Endodermal cell (in vitro differentiated cells): ENCODE data around the gene GDF2. TPM values are rescaled to one million over a fixed set of nuclear protein-coding genes. Genes with fewer than 3 reads are reported as not detected.

Experiments used
- DNase-seq: peaks from one replicate; pipeline ENCODE4 v3.0.0-alpha.2; 2017
- H3K27ac ChIP-seq: 2 replicates; pipeline ENCODE4 v1.5.1; 2013; ENCODE audit warnings: mild to moderate bottlenecking, low read depth, low read length, moderate library complexity
- H3K27me3 ChIP-seq: 2 replicates; pipeline ENCODE4 v1.6.1; 2013; ENCODE audit warnings: mild to moderate bottlenecking, low read length, moderate library complexity; ENCODE audit not compliant: insufficient read depth, control insufficient read depth, poor library complexity, severe bottlenecking
- H3K36me3 ChIP-seq: 2 replicates; pipeline ENCODE4 v1.7.0; 2013; ENCODE audit warnings: mild to moderate bottlenecking, low read length, moderate library complexity; ENCODE audit not compliant: control insufficient read depth, insufficient read depth
- H3K4me1 ChIP-seq: one replicate; pipeline ENCODE4 v1.7.0; 2013; ENCODE audit warnings: low read length; ENCODE audit not compliant: control insufficient read depth, insufficient read depth
- H3K4me3 ChIP-seq: 2 replicates; pipeline ENCODE4 v1.5.1; 2013; ENCODE audit warnings: mild to moderate bottlenecking, low read length, moderate library complexity
- H3K9ac ChIP-seq: 2 replicates; pipeline ENCODE4 v1.6.1; 2013; ENCODE audit warnings: mild to moderate bottlenecking, low read length, moderate library complexity; ENCODE audit not compliant: poor library complexity, severe bottlenecking; ENCODE audit errors: extremely low read depth
- H3K9me3 ChIP-seq: 2 replicates; pipeline ENCODE4 v1.6.1; 2013; ENCODE audit warnings: mild to moderate bottlenecking, low read length, moderate library complexity; ENCODE audit not compliant: control insufficient read depth
- H3K27ac Mint-ChIP-seq: 2 replicates; pipeline ENCODE4 v1.8.0; 2020; ENCODE audit warnings: mixed read lengths
- H3K27me3 Mint-ChIP-seq: 2 replicates; pipeline ENCODE4 v1.8.0; 2021; ENCODE audit warnings: mild to moderate bottlenecking, mixed read lengths; ENCODE audit not compliant: insufficient read depth
- H3K36me3 Mint-ChIP-seq: 2 replicates; pipeline ENCODE4 v1.8.0; 2020; ENCODE audit warnings: low read depth, mixed read lengths
- H3K4me1 Mint-ChIP-seq: 2 replicates; pipeline ENCODE4 v1.8.0; 2020; ENCODE audit warnings: mixed read lengths
- H3K4me3 Mint-ChIP-seq: 2 replicates; pipeline ENCODE4 v1.8.0; 2020; ENCODE audit warnings: mild to moderate bottlenecking, moderate library complexity, mixed read lengths
- H3K9me3 Mint-ChIP-seq: 2 replicates; pipeline ENCODE4 v1.8.0; 2020; ENCODE audit warnings: mild to moderate bottlenecking, mixed read lengths
- CTCF ChIP-seq: fragments of 200-600 bp; sonication (generic); conservative IDR thresholded peaks from 2 replicates; pipeline ENCODE4 v1.5.0; 2021; ENCODE audit warnings: antibody characterized with exemption, mild to moderate bottlenecking
- WGBS, 2 experiments: methylation state at CpG; one replicate each; pipeline versions ENCODE4 v1.1.5 to v1.1.7; 2013; ENCODE audit warnings: missing lambda C conversion rate in 2 of 2, mixed read lengths in 1 of 2; ENCODE audit not compliant: insufficient coverage in 1 of 2, insufficient read length in 1 of 2; 5-methylcytosine and 5-hydroxymethylcytosine counted together
- total RNA-seq, 2 donors: library from RNA; stranded (reverse); fragmentation: NEBNext Ultra II Directional in 1 of 2; extraction: Animal tissue kit (Norgen Biotek cat#: 25700) in 1 of 2; gene quantifications; 2 replicates in 1 of 2; 3 replicates in 1 of 2; pipeline ENCODE4 v1.2.1, GENCODE V29; 2021

The GDF2 gene
- total RNA-seq, 2 donors from 2014 or later = not detected

- peaks cover 4% of the 10 kb centered on the region for H3K4me1 Mint-ChIP-seq
- peaks cover 44% of the 10 kb centered on the region for H3K27me3 Mint-ChIP-seq
- TF ChIP-seq CTCF = no peak
- H3K27ac Mint-ChIP-seq = no peak overlapping the region
- H3K4me1 ChIP-seq = no peaks in the 10 kb centered on the region
- peaks cover 58% of the 10 kb centered on the region for H3K27me3 ChIP-seq
- H3K27ac ChIP-seq = no peak overlapping the region
- WGBS, 2 experiments = 72 to 78% methylated on average over 7 to 12 of the region's 12 CpGs
- H3K36me3 ChIP-seq = no peaks in the 10 kb centered on the region
- no peaks in the 10 kb centered on the region for H3K9me3 Mint-ChIP-seq
- no peaks in the 10 kb centered on the region for H3K9me3 ChIP-seq
- no peak overlapping the region for H3K4me3 ChIP-seq
- H3K36me3 Mint-ChIP-seq = no peaks in the 10 kb centered on the region
- no peak overlapping the region for H3K4me3 Mint-ChIP-seq
- no peak overlapping the region for H3K9ac ChIP-seq
- DNase-seq = peak; percentile 29
Measured at GRCh38 chr10:47296156-47296894, 25.9 kb upstream of the GDF2 start.

GRCh38 chr10:47296941-47297340 is 25.3 kb upstream of the GDF2 start:
- no peak overlapping the region for H3K27ac ChIP-seq
- Mint-ChIP-seq H3K27ac (no peak overlapping the region), H3K36me3 (no peaks in the 10 kb centered on the region), H3K27me3 (peaks cover 47% of the 10 kb centered on the region), H3K9me3 (no peaks in the 10 kb centered on the region), H3K4me1 (peaks cover 4% of the 10 kb centered on the region), H3K4me3 (no peak overlapping the region)
- no peak overlapping the region for H3K4me3 ChIP-seq
- H3K4me1 ChIP-seq = no peaks in the 10 kb centered on the region
- H3K27me3 ChIP-seq = peaks cover 64% of the 10 kb centered on the region
- H3K36me3 ChIP-seq = no peaks in the 10 kb centered on the region
- WGBS, 2 experiments = 78 to 84% methylated on average over 1 of the region's 1 CpG
- H3K9me3 ChIP-seq = no peaks in the 10 kb centered on the region
- TF ChIP-seq CTCF = no peak
- H3K9ac ChIP-seq = no peak overlapping the region
- DNase-seq = no peak

GRCh38 chr10:47297866-47298540 is 24.3 kb upstream of the GDF2 start:
- Histone ChIP-seq H3K36me3 (no peaks in the 10 kb centered on the region), H3K4me1 (no peaks in the 10 kb centered on the region), H3K9me3 (no peaks in the 10 kb centered on the region), H3K9ac (no peak overlapping the region), H3K27me3 (peaks cover 75% of the 10 kb centered on the region), H3K4me3 (no peak overlapping the region), H3K27ac (no peak overlapping the region)
- H3K9me3 Mint-ChIP-seq = no peaks in the 10 kb centered on the region
- 74 to 90% methylated on average over 6 to 12 of the region's 12 CpGs for WGBS, 2 experiments
- no peak overlapping the region for H3K4me3 Mint-ChIP-seq
- peaks cover 55% of the 10 kb centered on the region for H3K27me3 Mint-ChIP-seq
- no peaks in the 10 kb centered on the region for H3K36me3 Mint-ChIP-seq
- no peak overlapping the region for H3K27ac Mint-ChIP-seq
- peaks cover 4% of the 10 kb centered on the region for H3K4me1 Mint-ChIP-seq
- TF ChIP-seq CTCF = no peak
- DNase-seq = no peak
